22Rv1 (cell line): Measurements from ENCODE around the gene BZW2.
"Not testable (repeated sequence)": the region's sequence is repeated elsewhere in the genome, so short reads cannot be mapped to it uniquely, and the experiment has no call there.

Experiments used
- H3K27ac ChIP-seq: fragments of 450-650 bp; 2 replicates; pipeline ENCODE4 v1.5.1; 2017
- ZFX ChIP-seq: fragments of 450-650 bp; IDR thresholded peaks from 2 replicates; pipeline ENCODE4 v1.6.1; 2017; ENCODE audit warnings: antibody characterized with exemption, borderline replicate concordance
- TF ChIP-seq, protein P1 (sequence below): fragments of 450-650 bp; IDR thresholded peaks from 2 replicates; pipeline ENCODE4 v1.5.1; 2017; ENCODE audit warnings: mild to moderate bottlenecking

Gene BZW2

DNA sequence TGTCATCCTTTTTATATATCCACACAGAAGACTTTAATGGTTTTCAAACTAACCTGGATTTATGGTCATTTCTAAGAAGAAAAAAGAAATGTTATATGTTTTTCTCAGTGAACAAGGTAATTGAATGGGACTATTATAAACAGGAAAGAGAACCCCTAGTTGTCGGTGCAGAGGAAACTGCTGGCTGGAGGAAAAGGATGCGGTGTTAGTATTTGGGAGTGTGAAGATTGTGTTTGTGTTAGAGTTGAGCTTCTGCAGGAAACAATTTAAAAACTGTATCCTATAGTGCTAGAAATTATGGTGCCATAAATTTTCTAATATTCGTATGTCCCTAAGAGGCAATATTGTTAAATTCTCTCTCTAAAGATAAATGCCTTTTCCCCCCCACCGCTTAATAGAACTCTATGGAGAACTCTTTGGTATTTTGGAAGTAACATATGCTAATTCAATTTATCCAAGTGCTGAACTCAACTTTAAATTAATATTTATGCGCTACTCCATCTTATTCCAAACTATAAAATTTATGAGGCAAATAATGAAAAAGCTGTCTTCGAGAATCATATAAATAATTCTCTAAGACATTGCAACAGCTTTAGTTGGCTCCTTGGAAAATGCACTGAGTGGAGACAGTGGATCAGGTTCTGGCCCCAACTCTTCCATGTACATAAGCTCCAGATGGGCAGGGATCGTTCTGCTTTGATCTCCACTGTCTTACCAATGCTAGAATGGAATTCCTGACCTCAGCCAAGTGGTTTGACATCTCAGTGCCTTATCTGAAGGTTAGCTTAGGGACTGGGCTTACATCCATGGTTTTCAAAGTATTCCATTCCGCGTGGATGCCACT, 5.6 kb downstream of the BZW2 start:
- no peak overlapping the region for H3K27ac ChIP-seq
- TF ChIP-seq ZFX, result no peak
- TF ChIP-seq, protein P1, sequence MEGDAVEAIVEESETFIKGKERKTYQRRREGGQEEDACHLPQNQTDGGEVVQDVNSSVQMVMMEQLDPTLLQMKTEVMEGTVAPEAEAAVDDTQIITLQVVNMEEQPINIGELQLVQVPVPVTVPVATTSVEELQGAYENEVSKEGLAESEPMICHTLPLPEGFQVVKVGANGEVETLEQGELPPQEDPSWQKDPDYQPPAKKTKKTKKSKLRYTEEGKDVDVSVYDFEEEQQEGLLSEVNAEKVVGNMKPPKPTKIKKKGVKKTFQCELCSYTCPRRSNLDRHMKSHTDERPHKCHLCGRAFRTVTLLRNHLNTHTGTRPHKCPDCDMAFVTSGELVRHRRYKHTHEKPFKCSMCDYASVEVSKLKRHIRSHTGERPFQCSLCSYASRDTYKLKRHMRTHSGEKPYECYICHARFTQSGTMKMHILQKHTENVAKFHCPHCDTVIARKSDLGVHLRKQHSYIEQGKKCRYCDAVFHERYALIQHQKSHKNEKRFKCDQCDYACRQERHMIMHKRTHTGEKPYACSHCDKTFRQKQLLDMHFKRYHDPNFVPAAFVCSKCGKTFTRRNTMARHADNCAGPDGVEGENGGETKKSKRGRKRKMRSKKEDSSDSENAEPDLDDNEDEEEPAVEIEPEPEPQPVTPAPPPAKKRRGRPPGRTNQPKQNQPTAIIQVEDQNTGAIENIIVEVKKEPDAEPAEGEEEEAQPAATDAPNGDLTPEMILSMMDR, result no peak

DNA sequence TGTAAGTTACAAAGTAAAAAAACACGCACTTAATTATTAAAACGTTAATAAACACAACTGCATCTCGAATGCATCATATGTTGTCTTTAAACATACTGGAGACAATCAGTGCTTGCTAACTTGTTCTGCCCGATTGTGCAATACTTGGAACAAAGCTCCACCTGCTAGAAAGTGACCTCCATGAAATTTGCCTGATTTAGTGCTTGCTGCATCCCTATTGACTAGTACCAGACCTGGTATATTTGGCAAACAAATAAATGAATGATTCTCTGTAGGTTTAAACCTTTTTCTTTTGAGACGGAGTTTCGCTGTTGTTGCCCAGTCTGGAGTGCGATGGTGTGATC, 6.2 kb downstream of the BZW2 start:
- TF ChIP-seq, protein P1, result no peak
- no peak for TF ChIP-seq ZFX
- H3K27ac ChIP-seq, result no peak overlapping the region

DNA sequence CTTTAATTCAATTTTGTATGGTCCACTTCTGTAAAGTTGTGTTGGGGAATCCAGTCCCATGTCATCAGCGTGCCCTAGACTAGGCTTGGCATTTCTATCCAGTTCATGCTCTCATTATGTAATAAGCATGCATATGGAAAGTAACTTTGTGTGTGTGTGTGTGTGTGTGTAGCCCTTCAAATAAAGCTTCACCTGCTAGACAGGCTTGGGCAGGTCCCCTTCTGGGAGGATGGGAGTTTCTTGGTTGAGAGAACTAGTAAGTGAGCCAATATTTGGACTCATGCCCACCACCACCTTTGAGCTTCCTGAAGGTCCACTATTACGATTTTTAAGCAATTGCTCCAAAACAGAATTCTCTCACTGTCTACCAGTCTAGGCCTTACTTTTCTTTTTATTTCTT, 6.9 kb downstream of the BZW2 start:
- H3K27ac ChIP-seq, result no peak overlapping the region
- TF ChIP-seq, protein P1, result no peak

DNA sequence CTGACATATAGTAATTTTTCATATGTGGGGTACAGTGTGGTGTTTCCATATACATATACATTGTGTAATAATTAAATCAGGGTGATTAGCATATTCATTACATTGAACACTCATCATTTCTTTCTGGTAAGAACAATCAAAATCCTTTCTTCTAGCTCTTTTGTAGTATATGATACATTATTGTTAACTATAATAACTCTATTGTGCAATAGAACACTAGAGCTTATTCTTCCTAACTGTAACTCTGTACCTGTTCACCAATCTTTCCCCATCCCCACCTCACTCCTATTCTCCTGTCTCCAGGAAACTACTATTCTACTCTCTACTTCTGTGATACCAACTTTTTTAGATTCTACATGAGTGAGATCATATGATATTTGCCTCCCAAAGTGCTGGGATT, 9.4 kb downstream of the BZW2 start:
- no peak overlapping the region for H3K27ac ChIP-seq
- TF ChIP-seq, protein P1, result no peak
- no peak for TF ChIP-seq ZFX

DNA sequence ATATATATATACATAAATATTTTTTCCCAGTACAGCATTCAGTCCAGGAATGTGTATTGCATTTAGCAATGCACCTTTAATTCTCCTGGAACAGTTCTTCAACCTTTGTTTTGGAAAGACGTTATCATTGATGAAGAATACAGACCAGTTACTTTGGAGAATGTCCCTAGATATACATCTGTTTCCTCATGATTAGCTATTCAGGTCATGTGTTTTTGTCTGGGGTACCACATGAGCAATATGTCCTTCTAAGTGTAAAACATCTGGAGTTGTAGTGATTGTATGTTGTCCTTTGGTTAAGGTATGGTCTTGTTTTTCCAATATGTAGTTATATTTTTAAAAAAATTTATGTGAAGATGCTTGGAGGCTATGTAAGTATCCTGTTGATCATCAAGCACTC, 10.2 kb downstream of the BZW2 start:
- no peak overlapping the region for H3K27ac ChIP-seq
- TF ChIP-seq, protein P1, result no peak
- no peak for TF ChIP-seq ZFX

DNA sequence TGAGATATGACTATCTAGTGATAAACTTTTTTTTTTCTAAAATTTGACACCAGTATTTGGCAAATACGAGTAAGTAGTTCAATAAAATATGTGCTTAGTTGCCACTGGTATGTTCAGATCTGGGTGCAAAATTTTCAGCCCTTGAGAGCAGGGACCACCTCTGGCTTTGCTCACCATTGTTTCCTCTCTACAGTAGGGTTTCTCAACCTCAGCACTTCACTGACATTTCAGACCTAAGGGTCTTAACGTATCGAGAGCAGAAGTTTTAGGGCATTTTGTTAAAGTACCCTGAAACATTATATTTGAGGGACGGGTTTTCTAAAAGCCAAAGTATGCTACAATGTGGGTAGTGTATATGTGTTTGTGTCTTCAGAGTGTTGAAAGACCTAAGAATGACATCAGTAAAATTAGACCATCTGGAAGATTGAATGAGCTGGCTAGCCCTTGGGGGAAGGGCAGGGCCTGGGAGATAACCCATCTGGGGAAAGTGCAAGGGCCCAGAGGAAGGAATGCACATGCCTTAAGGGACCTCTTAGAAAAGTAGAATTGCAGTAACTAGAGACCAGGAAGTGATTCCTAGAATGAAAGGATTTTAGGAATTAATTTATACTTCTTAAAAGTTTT, 11.8 kb downstream of the BZW2 start:
- H3K27ac ChIP-seq, result no peak overlapping the region
- TF ChIP-seq ZFX, result no peak
- TF ChIP-seq, protein P1, result no peak

DNA sequence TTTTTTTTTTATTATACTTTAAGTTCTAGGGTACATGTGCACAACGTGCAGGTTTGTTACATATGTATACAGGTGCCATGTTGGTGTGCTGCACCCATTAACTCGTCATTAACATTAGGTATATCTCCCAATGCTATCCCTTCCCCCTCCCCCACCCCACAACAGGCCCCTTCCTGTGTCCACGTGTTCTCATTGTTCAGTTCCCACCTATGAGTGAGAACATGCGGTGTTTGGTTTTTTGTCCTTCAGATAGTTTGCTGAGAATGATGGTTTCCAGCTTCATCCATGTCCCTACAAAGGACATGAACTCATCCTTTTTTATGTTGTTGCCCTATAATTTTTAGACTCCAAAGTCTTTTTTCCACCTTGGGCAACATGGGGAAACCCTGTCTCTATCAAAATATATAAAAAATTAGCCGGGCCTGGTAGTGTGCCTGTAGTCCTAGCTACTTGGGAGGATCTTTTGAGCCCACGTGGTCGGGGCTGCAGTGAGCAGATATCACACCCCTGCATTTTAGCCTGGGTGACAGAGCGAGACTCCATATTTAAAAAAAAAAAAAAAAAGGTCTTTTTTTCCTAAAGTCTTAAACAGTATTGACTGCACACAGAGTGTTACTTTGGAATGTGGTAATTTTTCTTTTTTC, 14.0 kb downstream of the BZW2 start:
- H3K27ac ChIP-seq, result not testable (repeated sequence)
